Measurements from ENCODE around the gene POLDIP2. TPM values are rescaled to one million over a fixed set of nuclear protein-coding genes. Genes with fewer than 3 reads are reported as not detected.

POLDIP2 gene
- total RNA-seq, 4 donors from 2014 or later: 37.7 to 53.0 (median 41.2) TPM

GRCh38 chr17:28363776-28364650 is 6.7 kb upstream of the POLDIP2 start:
- no peak for TF ChIP-seq CTCF (IDR thresholded peaks at IDR 0.05)
- TF ChIP-seq POLR2A (IDR thresholded peaks at IDR 0.05): no peak
- H3K27me3 ChIP-seq: no peaks in the 10 kb centered on the region
- H3K36me3 ChIP-seq: no peaks in the 10 kb centered on the region
- intact Hi-C loops (cut with DNase I; ENCODE audit: low total_unique reads): no loop called here
- H3K27ac ChIP-seq: no peak overlapping the region
- H3K9me3 ChIP-seq: no peaks in the 10 kb centered on the region
- no peaks in the 10 kb centered on the region for H3K4me1 ChIP-seq
- no peak for DNase-seq
- H3K4me3 ChIP-seq: no peak overlapping the region

- Histone ChIP-seq H3K4me1 (peaks cover 0 to 4% of the 10 kb centered on the region in 2 donors), H3K27ac (no peak overlapping the region), H3K27me3 (no peaks in the 10 kb centered on the region), H3K9me3 (no peaks in the 10 kb centered on the region), H3K36me3 (no peaks in the 10 kb centered on the region), H3K4me3 (no peak overlapping the region)
- intact Hi-C loops (cut with DNase I; ENCODE audit: low total_unique reads): no loop called here
- TF ChIP-seq CTCF (IDR thresholded peaks at IDR 0.05): no peak
- TF ChIP-seq POLR2A (IDR thresholded peaks at IDR 0.05): no peak
- DNase-seq: no peak
These were observed 5.9 kb upstream of the POLDIP2 start for GRCh38 chr17:28363186-28363585.

- intact Hi-C loops (cut with DNase I; ENCODE audit: low total_unique reads): no loop called here
These were observed 522 bp upstream of the POLDIP2 start for GRCh38 chr17:28357901-28358197.

GRCh38 chr17:28350271-28350670 is 7.1 kb downstream of the POLDIP2 start:
- intact Hi-C loops (cut with DNase I; ENCODE audit: low total_unique reads): no loop called here
- DNase-seq: no peak
- H3K36me3 ChIP-seq: no peaks in the 10 kb centered on the region

More at GRCh38 chr17:28357901-28358197, 522 bp upstream of the POLDIP2 start:
- Histone ChIP-seq H3K36me3 (no peaks in the 10 kb centered on the region), H3K27me3 (no peaks in the 10 kb centered on the region), H3K4me3 (peak overlapping the region; percentile 85 to 95), H3K9me3 (no peaks in the 10 kb centered on the region), H3K4me1 (peaks cover 0 to 13% of the 10 kb centered on the region in 2 donors), H3K27ac (peak overlapping the region; percentile 78 to 90)
- TF ChIP-seq POLR2A (IDR thresholded peaks at IDR 0.05): no peak
- TF ChIP-seq CTCF (IDR thresholded peaks at IDR 0.05): no peak
- DNase-seq: no peak

More at GRCh38 chr17:28350271-28350670, 7.1 kb downstream of the POLDIP2 start:
- Histone ChIP-seq H3K4me1 (no peaks in the 10 kb centered on the region), H3K4me3 (no peak overlapping the region), H3K27ac (no peak overlapping the region), H3K9me3 (no peaks in the 10 kb centered on the region), H3K27me3 (no peaks in the 10 kb centered on the region)
- no peak for TF ChIP-seq CTCF (IDR thresholded peaks at IDR 0.05)
- no peak for TF ChIP-seq POLR2A (IDR thresholded peaks at IDR 0.05)
